HG02571 (cell line): ENCODE results near the gene CERS6.
"Not testable (repeated sequence)": the region's sequence is repeated elsewhere in the genome, so short reads cannot be mapped to it uniquely, and the experiment has no call there.

Experiments used
- ATAC-seq: cut with Tn5 transposase; IDR thresholded peaks from one replicate; pipeline ENCODE4 v1.9.1; 2021; ENCODE audit warnings: mild to moderate bottlenecking, moderate library complexity; ENCODE audit not compliant: unreplicated experiment

CERS6 gene

DNA sequence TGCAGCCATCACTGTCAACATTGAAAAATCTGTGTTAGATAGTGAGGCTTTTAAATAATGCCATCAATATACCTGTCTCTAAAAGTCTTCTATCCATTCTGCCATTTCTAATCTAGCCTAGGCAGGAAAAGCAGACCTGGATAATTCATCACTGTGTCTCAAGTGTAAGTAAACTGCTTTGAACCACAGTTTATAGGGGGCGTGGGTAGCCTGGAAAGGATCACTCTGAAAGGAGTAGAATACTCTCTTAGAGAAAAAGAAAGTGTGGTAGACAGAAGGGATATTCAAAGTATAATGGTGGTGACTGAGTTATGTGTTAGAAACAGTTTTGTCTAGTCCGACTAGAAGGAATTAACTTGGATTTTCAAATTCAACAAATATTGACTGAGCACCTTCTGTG lies 40.8 kb downstream of the CERS6 start:
- no peak for ATAC-seq

DNA sequence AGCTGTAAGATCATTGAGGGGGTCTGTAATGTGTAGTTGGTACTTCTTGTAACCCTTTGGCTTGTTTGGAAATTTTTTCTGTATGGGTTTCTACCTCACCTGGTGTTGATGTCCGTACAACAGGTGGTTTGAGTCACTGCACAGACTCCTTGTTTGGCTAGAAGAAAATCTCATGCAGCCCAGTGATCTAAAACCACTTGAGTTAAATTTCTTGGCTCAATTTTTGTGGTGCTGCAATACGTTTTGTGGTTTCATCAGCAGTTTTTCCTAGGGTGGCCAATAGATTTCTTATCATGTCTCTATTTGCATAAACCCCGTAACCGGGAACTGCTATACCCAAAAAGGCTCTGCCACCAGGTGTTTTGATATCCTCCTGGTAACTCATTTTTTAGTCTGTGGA lies 43.4 kb downstream of the CERS6 start:
- no peak for ATAC-seq

DNA sequence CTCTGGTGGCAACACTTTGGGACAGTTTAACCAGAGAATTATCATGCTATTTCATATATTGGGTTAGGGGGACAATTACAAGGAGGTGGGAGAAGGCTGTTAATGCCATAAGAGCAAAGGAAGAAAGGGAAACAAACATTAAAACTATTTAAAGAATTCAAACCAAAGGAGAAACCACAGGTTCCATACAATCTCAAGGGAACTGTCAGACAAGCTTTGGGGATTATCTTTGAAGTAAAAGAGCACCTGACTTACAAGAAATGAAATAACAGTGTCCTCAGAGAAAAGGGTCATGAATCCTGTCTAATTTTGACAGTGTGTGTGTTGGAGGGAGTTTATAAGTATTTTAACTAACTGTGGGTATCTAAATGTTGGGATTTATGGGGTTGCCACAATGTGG lies 44.4 kb downstream of the CERS6 start:
- ATAC-seq, result no peak

DNA sequence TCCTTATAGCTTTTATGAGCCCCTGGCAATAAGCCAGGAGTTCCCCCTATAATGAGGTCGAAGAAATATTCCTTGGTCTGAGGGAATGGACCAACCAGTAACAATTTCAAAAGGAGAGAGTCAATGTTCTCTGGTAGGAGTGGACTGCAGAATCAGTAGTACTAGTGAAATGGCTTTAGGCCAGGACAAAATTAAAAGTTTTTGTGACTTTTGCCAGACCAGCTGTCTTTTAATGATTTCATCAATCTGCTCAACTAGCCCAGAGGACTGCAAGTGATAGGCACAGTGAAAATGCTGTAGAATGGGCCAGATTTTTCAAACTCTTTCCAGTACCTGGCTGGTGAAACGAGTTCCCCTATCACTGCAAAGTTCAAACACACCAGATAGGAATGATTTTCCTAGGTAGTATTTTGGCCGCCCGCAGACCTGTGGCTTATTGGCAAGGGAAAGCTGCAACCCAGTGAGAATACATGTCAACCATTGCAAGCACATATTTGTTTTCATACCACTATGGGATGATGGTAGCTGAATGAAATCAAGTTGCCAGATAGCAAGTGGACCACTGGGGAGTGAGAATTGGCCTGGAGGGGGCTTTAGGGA lies 45.5 kb downstream of the CERS6 start:
- no peak for ATAC-seq

DNA sequence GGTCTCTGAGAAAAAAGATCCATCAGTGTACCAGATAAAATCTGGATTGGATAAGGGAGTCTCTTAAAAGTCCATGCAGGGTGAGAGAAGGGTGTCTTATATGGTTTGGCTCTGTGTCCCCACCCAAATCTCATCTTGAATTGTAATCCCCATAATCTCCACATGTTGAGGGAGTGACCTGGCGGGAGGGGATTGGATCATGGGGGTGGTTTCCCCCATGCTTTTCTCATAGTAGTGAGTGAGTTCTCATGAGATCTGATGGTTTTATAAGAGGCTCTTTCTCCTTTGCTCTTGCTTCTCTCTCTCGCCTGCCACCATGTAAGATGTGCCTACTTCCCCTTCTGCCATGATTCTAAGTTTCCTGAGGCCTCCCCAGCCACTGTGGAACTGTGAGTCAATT lies 46.8 kb downstream of the CERS6 start:
- ATAC-seq, result not testable (repeated sequence)

DNA sequence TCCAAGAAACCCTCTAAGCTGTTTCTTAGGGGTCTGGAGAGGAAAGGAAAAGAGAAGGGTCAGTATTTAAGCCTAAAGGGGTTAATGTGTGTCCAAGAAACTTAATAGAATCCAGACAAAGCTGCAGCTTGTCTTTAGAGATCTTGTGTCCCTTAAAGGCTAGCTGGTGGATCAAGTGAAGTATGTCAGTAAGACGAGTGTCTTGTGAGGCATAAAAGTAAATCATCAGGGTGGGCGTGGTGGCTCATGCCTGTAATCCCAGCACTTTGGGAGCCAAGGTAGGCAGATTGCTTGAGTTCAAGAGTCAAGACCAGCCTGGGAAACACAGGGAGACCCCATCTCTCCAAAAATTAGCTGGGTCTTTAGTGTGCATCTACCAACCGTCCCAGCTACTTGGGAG lies 47.8 kb downstream of the CERS6 start:
- ATAC-seq, result no peak

DNA sequence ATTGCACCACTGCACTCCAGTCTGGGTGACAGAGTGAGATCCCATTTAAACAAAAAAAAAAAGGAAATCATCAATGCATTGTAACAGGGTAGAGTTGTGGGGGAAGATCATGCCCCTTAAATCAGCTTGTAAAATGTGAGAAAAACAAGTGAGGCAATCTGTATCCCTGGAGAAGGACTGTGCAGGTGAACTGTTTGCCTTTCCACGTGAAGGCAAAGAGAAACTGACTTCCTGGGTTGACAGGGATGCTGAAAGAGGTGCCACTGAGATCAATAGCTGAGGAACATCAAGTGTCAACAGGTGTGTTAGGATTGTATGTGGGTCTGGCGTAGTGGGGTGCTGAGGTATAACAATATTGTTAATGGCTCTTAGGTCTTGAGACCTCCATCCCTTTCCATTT lies 48.3 kb downstream of the CERS6 start:
- no peak for ATAC-seq

DNA sequence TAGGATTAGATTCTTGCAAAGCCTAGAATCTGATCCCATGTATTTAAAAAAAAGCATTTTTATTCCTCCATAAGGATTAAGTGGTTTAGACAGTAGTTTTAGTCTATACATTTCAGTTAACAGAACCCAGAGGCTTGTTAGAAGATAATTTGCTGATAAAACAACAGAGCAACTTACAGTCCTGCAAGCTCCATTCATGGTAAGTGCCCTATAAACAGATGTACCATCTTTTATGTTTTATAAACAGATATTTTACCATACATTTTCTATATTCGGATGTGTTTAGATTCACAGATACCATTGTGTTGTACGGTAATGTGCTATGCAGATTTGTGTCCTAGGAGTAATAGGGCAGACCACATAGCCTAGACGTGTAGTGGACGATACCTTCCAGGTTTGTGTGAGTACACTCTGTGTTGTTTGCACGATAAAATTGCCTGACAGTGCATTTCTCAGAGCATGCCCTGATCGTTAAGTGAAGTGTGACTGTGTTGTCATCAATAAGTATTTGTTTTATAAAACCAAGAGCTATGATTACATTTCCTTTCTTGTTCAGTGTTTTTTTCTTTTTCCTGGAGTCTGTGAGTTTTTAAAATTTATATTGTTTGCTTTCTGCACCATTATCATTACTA lies 54.2 kb downstream of the CERS6 start:
- no peak for ATAC-seq

DNA sequence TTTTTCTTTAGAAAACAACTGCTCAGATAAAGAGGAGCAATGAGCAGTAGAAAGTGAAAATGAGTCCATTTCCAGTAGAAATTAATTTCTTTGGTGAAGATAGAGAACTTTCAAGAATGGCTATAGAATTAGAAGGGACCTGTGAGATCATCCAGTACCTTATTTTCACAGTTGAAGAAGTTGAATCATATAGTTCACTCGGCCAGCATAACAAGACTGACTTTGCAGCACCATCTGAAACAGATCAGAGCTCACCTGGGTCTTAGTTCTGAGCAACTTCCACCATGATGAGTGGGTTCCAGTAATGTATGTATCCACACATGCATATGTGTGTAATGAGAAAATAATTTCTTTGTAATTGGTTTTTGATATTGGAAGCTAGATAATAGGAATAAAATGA lies 58.6 kb downstream of the CERS6 start:
- ATAC-seq, result no peak

DNA sequence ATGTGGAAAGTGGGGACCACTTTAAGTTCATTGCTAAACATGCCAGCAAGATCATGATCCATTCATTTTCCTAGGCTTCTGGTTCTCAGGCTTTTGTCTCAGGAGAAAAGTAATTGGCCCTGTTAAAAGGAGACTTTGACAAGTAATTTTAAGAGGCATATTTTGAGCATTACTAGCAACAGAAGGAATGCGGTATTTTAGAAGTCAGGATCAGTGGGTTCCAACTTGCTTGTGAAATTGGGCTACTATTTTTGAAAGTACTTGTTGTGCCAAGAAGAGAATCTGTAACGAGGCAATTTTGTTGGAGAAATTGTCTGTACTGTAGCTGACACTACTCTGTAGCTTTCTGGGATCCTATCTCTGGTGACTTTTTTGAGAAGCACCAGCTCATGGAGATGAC lies 59.4 kb downstream of the CERS6 start:
- ATAC-seq, result no peak

DNA sequence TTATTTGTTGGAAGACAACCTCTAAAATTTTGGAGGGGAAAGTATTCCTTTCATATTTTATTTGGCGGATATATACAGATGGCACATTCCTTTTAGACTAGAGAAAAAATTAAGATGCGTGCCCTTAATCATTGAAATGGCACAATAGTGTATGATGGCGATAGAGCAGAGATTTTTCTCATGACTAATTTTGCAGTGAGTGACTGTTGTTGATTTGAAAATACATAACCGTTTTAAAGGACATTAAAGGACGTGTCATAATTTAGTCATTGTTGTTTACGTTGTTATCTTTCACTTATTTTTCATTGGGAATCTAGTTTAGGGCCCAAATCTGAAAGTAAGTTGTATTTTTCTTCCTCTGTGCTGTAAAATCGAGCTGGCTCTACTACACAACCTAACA lies 61.7 kb downstream of the CERS6 start:
- ATAC-seq, result no peak

DNA sequence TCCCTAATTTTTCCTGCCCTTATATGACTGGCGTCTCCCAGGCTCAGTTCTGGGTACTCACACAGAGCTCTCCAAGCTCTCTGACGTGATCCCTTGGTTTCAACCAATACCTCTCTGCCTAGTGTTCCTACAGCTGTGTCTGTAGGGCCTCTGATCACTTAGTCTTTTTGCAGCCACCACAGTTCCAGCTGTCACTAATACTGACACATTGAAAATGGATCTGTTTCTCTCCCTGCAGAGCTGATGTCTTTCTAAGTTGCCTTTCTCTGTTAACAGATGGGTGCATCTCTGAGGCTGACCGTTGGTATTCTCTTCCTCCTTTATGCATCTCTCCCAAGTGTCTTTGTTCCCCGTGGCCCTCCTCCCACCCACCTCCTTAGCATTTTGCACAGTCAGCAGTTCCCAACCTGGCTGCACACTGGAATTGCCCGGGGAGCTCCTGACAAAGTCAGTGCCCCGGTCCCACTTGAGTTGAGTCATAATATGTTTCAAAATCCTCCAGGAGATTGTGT lies 62.5 kb downstream of the CERS6 start:
- ATAC-seq, result no peak

DNA sequence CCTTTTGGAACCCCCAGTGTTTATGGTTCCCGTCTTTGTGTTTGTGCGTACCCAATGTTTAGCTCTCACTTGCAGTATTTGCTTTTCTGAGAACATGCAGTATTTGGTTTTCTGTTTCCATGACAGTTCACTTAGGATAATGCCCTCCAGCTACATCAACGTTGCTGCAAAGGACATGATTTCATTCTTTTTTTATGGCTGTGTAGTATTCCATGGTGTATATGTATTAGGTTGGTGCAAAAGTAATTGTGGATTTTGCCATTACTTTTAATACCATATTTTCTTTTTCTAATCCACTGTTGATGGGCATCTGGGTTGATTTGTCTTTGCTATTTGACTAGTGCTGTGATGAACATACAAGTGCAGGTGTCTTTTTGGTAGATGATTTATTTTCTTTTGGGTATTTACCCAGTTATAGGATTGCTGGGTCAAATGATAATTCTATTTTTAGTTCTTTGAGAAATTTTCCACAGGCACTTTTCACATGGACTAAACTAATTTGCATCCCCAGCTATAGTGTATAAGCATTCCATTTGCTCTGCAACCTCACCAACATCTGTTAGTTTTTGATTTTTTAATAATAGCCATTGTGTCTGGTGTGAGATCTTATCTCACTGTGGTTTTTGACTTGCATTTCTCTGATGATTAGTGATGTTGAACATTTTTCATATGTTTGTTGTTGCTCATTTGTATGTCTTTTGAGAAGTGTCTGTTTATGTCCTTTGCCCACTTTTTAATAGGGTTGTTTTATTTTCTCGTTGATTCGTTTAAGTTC lies 63.6 kb downstream of the CERS6 start:
- no peak for ATAC-seq

DNA sequence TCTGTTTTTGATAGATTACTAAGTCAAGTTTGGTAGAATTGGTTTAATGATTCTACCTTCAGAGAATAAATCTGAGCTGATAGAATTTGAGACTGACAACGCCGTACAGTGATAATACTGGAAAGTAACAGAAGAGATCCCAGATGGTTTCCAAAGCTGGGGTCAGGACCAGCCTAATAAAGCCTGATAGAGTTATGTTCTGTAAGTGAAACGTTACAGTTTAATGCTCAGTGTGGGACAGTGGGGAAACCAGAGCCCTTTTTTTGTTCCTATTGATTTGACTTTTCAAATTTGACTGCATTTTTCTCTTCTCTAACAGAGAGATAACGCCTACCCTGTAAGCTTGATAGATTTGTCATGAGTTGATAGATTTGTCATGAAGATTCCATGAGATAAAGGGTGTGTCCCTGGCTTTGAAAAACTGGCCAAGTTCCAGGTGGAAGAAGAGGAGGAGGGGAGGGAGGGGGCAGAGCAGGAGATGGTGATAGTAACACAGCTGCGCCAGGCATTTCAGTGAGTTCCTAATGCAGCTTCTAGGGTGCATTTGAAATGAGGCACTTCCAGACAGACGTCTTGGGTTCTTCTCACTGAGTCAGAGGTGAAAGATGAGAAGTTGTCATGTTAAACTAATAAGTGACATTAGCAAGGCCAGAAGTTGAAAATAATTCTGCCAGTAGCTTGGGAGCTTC lies 65.1 kb downstream of the CERS6 start:
- ATAC-seq, result no peak

DNA sequence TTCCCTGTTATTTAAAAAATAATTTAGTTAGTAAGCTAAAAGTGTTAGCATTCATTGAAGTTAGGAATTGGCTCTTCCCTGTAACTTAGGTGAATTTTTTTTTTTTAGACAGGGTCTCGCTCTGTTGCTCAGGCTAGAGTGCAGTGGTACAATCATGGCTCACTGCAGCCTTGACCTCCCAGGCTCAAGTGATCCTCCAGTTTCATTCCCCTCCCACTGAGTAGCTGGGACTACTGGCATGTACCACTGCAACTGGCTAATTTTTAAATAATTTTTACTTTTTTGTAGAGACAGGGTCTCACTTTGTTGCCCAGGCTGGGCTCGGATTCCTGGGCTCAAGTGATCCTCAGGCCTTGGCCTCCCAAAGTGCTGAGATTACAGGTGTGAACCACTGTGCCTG lies 66.4 kb downstream of the CERS6 start:
- no peak for ATAC-seq

DNA sequence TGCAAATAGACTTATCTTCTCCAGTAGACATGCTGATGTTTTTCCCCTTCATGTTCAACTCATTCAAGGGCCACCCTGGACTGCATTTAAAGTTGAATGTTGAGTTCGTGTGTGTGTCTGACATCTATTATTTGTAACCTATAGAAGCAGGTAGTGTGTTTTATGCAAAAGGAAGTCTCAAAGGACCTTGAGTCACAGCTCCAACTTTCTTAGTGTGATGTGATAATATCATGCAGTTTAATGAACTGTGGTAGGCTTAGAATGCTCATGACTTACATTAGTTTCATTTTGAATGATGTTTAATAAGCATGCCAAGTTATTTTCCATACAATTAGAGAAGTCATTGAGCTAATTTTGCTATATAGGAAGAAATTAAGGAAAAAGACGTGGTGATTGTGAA lies 67.9 kb downstream of the CERS6 start:
- no peak for ATAC-seq

DNA sequence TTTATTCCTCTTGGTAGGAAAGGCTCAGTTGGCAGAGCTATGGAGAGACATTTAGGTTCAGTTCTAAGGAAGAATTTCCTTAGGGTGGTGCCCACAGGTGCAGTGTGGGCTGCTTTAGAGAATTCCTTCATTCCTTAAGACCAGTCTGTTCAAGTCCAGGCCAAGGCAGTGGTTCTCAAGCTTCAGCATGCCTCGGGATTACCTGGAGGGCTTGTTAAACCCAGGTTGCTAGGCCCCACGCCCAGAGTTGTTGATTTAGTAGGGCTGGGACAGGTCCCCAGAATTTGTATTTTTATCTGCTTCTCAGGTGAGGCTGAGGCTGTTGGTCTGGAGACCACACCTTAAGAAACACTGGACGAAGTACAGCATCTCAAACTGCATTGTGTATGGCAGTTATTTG lies 68.9 kb downstream of the CERS6 start:
- no peak for ATAC-seq

DNA sequence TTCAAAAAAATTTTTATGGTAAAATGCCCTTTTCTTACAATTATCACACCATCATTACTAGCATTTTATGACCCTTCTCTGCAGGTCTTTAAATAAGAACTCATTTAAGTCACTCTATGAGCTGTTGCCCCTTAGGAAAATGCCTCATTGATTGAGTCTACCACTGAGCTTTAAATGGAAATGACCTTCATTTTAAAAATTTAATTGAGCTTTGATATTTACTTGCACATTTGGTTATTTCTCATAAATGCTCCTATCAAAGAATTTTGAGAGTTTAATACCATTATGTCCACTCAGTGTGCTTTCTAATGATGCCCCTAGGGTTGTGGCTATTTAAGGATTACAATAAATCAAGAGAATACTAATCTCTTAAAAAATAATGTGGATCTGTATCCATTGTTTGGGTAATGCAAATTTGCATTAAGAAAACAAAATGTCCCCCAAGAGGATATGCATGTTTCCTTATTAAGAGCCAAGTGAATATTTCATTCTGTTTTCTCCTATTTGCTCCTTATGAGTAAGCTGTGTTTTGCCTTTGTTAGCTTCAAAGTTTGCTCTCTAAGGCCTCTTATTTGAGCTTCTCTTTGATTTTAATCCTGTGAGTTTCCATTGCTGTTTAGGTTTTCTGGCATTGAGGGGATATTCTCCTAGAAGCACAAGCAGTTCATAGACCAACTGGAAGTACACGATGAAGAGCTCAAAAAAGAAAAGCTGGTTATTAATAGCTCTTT lies 69.8 kb downstream of the CERS6 start:
- ATAC-seq, result no peak

DNA sequence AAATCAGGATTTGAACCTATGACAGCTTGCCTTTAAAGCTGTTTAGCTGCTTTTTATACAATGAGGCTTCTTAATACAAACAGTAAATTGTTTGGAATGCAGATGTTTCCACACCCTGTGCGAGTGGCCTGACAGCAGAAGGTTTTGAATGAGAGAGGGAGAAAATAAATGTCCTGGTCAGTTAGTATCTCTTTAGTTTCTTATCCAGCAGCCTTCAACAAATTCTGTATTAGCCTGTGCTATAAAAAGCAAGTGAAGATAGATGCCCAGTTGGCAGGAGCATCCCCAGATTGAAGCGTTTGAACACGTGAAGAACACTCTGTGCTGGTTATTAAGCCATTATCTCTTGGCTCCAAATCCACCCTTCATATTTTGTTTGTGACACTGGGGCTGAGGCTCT lies 70.6 kb downstream of the CERS6 start:
- no peak for ATAC-seq

DNA sequence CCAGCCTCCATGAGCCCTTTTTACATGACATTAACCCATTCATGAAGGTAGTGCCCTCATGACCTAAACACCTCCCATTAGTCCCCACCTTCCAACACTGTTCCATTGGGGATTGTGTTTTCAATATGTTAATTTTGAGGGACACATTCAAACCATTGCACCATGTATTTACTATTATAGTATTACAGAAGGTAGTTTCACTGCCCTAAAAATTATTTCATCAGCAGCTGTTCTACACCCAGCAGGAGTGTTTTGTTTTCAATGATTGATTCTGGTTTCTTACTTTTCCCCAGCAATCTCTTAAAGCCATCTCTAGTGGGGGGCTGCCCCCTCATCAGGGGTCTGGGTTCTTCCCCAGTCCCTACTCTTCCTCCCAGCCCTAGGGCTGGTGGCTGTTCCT lies 71.9 kb downstream of the CERS6 start:
- no peak for ATAC-seq

DNA sequence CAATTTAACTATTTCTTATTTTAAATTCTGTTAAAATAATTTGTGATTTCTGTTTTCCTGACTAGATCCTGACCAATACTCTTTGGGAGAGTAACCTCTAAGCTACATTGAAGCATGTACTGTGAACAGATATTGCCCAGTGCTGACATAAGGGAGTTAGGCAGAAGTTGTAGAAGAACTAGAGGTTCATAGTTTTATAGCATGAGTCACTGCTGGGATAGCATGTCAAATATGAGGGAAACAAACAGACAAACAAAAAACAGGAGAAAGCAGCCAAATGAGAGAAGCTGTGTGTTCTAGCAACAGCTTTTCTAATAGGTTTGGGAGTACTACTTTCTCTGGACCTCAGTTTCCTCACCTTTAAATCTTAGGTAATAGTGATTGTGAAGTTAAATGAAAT lies 72.4 kb downstream of the CERS6 start:
- no peak for ATAC-seq
